Smooth muscle cell (in vitro differentiated cells): ENCODE measurements around the gene RIT1. TPM values are rescaled to one million over a fixed set of nuclear protein-coding genes. Genes with fewer than 3 reads are reported as not detected.
"Not testable (repeated sequence)": the region's sequence is repeated elsewhere in the genome, so short reads cannot be mapped to it uniquely, and the experiment has no call there.

ENCODE experiments used
- DNase-seq: peaks from one replicate; lab custom pipeline; 2025; ENCODE audit not compliant: unreplicated experiment; lab: John Stamatoyannopoulos, UW
- H2AFZ ChIP-seq: fragments of 200-600 bp; sonication (generic); 2 replicates; pipeline ENCODE4 v1.6.0; 2016; ENCODE audit warnings: antibody characterized with exemption, low read depth, mild to moderate bottlenecking
- H3F3A ChIP-seq: fragments of 200-600 bp; sonication (generic); 2 replicates; pipeline ENCODE4 v1.6.0; 2017; ENCODE audit warnings: antibody characterized with exemption, low read depth
- H3K27ac ChIP-seq: fragments of 200-600 bp; sonication (generic); 2 replicates; pipeline ENCODE4 v1.5.1; 2016; ENCODE audit warnings: low read depth, mild to moderate bottlenecking
- H3K27me3 ChIP-seq: fragments of 200-600 bp; sonication (generic); 2 replicates; pipeline ENCODE4 v1.6.1; 2016; ENCODE audit warnings: low read depth, mild to moderate bottlenecking
- H3K36me3 ChIP-seq: fragments of 200-600 bp; sonication (generic); 2 replicates; pipeline ENCODE4 v1.5.1; 2016; ENCODE audit warnings: low read depth
- H3K4me1 ChIP-seq: fragments of 200-600 bp; sonication (generic); 2 replicates; pipeline ENCODE4 v1.5.1; 2016; ENCODE audit warnings: low read depth
- H3K4me2 ChIP-seq: fragments of 200-600 bp; sonication (generic); 2 replicates; pipeline ENCODE4 v1.6.0; 2016; ENCODE audit warnings: mild to moderate bottlenecking
- H3K4me3 ChIP-seq: fragments of 200-600 bp; sonication (generic); 2 replicates; pipeline ENCODE4 v1.5.1; 2016; ENCODE audit warnings: mild to moderate bottlenecking
- H3K79me2 ChIP-seq: fragments of 200-600 bp; sonication (generic); 2 replicates; pipeline ENCODE4 v1.6.0; 2016; ENCODE audit warnings: low read depth, mild to moderate bottlenecking
- H3K9ac ChIP-seq: fragments of 200-600 bp; sonication (generic); 2 replicates; pipeline ENCODE4 v1.6.0; 2016; ENCODE audit warnings: low read depth
- H3K9me3 ChIP-seq: fragments of 200-600 bp; sonication (generic); replicated peaks from 2 replicates; pipeline ENCODE4 v1.5.1; 2016; ENCODE audit warnings: low read depth
- H4K20me1 ChIP-seq: fragments of 200-600 bp; sonication (generic); 2 replicates; pipeline ENCODE4 v1.6.0; 2016; ENCODE audit warnings: low read depth
- CTCF ChIP-seq: fragments of 200-600 bp; sonication (generic); IDR thresholded peaks from 2 replicates; pipeline ENCODE4 v1.5.1; 2017; ENCODE audit warnings: borderline replicate concordance, mild to moderate bottlenecking, antibody characterized with exemption; ENCODE audit not compliant: insufficient read depth, poor library complexity, severe bottlenecking
- WGBS: methylation state at CpG from one replicate; pipeline ENCODE4 v1.1.7; 2016; ENCODE audit warnings: low lambda C conversion rate; 5-methylcytosine and 5-hydroxymethylcytosine counted together
- polyA plus RNA-seq: library from polyadenylated mRNA; unstranded; fragments of >200 nt; fragmentation: Nextera tagmentation; extraction: Ambion mirVana; gene quantifications from 2 replicates; pipeline ENCODE4 v1.2.1, GENCODE V29; 2016
- total RNA-seq: library from RNA; depleted of rRNA; stranded (reverse); fragments of >200 nt; gene quantifications from 2 replicates; pipeline ENCODE4 v1.2.3, GENCODE V29; 2014

The RIT1 gene
- total and polyA plus RNA-seq, 2 experiments from 2014 or later, result 63.6 to 65.3 TPM

GRCh38 chr1:155898888-155899287 is 12.3 kb downstream of the RIT1 start:
- H3K4me3 ChIP-seq, result no peak overlapping the region
- no peak overlapping the region for H3K9ac ChIP-seq
- no peaks in the 10 kb centered on the region for H3K9me3 ChIP-seq
- H4K20me1 ChIP-seq, result peaks cover 12% of the 10 kb centered on the region
- no peaks in the 10 kb centered on the region for H3K27me3 ChIP-seq
- TF ChIP-seq CTCF, result no peak
- DNase-seq, result no peak
- peaks cover 2% of the 10 kb centered on the region for H3K4me1 ChIP-seq
- peaks cover 27% of the 10 kb centered on the region for H3F3A ChIP-seq
- H3K27ac ChIP-seq, result peak overlapping the region; percentile 35
- peaks cover 35% of the 10 kb centered on the region for H3K36me3 ChIP-seq
- 88% methylated on average over 2 of the region's 2 CpGs for WGBS
- H3K4me2 ChIP-seq, result no peak overlapping the region
- no peak overlapping the region for H2AFZ ChIP-seq
- no peaks in the 10 kb centered on the region for H3K79me2 ChIP-seq

- no peak overlapping the region for H3K9ac ChIP-seq
- WGBS, result 85% methylated on average over 1 of the region's 1 CpG
- no peak for DNase-seq
Measured at GRCh38 chr1:155897746-155898145, 13.4 kb downstream of the RIT1 start.

GRCh38 chr1:155896476-155896875 is 14.7 kb downstream of the RIT1 start:
- not testable (repeated sequence) for H3K9me3 ChIP-seq, H3K4me3 ChIP-seq, H3K9ac ChIP-seq, H3K4me1 ChIP-seq, H3K79me2 ChIP-seq, H3K27ac ChIP-seq, H2AFZ ChIP-seq, DNase-seq, H3K4me2 ChIP-seq, H3K27me3 ChIP-seq, H4K20me1 ChIP-seq
- peaks cover 27% of the 10 kb centered on the region for H3F3A ChIP-seq
- H3K36me3 ChIP-seq, result peaks cover 29% of the 10 kb centered on the region
- WGBS, result 86% methylated on average over 8 of the region's 8 CpGs

More at GRCh38 chr1:155897746-155898145, 13.4 kb downstream of the RIT1 start:
- peaks cover 8% of the 10 kb centered on the region for H4K20me1 ChIP-seq
- peaks cover 31% of the 10 kb centered on the region for H3K36me3 ChIP-seq
- H3K27me3 ChIP-seq, result no peaks in the 10 kb centered on the region
- H2AFZ ChIP-seq, result no peak overlapping the region
- no peak for TF ChIP-seq CTCF
- peaks cover 4% of the 10 kb centered on the region for H3K4me1 ChIP-seq
- H3F3A ChIP-seq, result peaks cover 27% of the 10 kb centered on the region
- H3K79me2 ChIP-seq, result no peaks in the 10 kb centered on the region
- H3K4me3 ChIP-seq, result no peak overlapping the region
- no peak overlapping the region for H3K4me2 ChIP-seq
- H3K9me3 ChIP-seq, result no peaks in the 10 kb centered on the region
- H3K27ac ChIP-seq, result no peak overlapping the region

GRCh38 chr1:155895617-155896016 is 15.5 kb downstream of the RIT1 start:
- H3K79me2 ChIP-seq, H3K4me2 ChIP-seq, H3K4me3 ChIP-seq, H3K27ac ChIP-seq, H3K4me1 ChIP-seq, H3K27me3 ChIP-seq, DNase-seq, H2AFZ ChIP-seq, H3K9me3 ChIP-seq, H3K9ac ChIP-seq, H4K20me1 ChIP-seq: not testable (repeated sequence)
- H3F3A ChIP-seq, result peaks cover 21% of the 10 kb centered on the region
- H3K36me3 ChIP-seq, result peaks cover 20% of the 10 kb centered on the region
- 97% methylated on average over 6 of the region's 6 CpGs for WGBS
